IgD-negative memory B cell (primary cell): Measurements from ENCODE around the gene CRHR1. TPM values are rescaled to one million over a fixed set of nuclear protein-coding genes. Genes with fewer than 3 reads are reported as not detected.

Experiments used
- H3K27ac Mint-ChIP-seq, 3 donors: one replicate each; pipeline ENCODE4 v1.8.0; 2020 to 2022; ENCODE audit warnings: mild to moderate bottlenecking in 3 of 3, mixed read lengths in 3 of 3, moderate library complexity in 1 of 3
- H3K27me3 Mint-ChIP-seq: one replicate; pipeline ENCODE4 v1.8.0; 2021; ENCODE audit warnings: mixed read lengths
- H3K36me3 Mint-ChIP-seq: one replicate; pipeline ENCODE4 v1.8.0; 2020; ENCODE audit warnings: mild to moderate bottlenecking, mixed read lengths
- H3K4me1 Mint-ChIP-seq, 3 donors: one replicate each; pipeline ENCODE4 v1.8.0; 2020 to 2022; ENCODE audit warnings: mixed read lengths in 3 of 3, mild to moderate bottlenecking in 1 of 3
- H3K4me3 Mint-ChIP-seq, 4 donors: one replicate each; pipeline ENCODE4 v1.8.0; 2020 to 2022; ENCODE audit warnings: mild to moderate bottlenecking in 4 of 4, mixed read lengths in 4 of 4, moderate library complexity in 3 of 4
- H3K9me3 Mint-ChIP-seq, 3 donors: one replicate each; pipeline ENCODE4 v1.8.0; 2020 to 2021; ENCODE audit warnings: mixed read lengths in 3 of 3, mild to moderate bottlenecking in 1 of 3
- polyA plus RNA-seq: library from polyadenylated mRNA; unstranded; fragments of 300-500 nt; fragmentation: Illumina TruSeq; gene quantifications from one replicate; pipeline ENCODE4 v1.2.3, GENCODE V29; 2021

CRHR1 gene
- polyA plus RNA-seq, 1 donor from 2014 or later = not detected

- Mint-ChIP-seq H3K36me3 (peaks cover 2% of the 10 kb centered on the region), H3K4me1 (no peaks in the 10 kb centered on the region), H3K9me3 (no peaks in the 10 kb centered on the region), H3K4me3 (no peak overlapping the region), H3K27ac (no peak overlapping the region), H3K27me3 (peaks cover 52% of the 10 kb centered on the region)
Observed at GRCh38 chr17:45791041-45791582, 7.0 kb downstream of the CRHR1 start.

- Mint-ChIP-seq H3K4me3 (no peak overlapping the region), H3K36me3 (peaks cover 2% of the 10 kb centered on the region), H3K9me3 (peaks cover 0 to under 1% (median 0%) of the 10 kb centered on the region in 3 donors), H3K4me1 (no peaks in the 10 kb centered on the region), H3K27me3 (peaks cover 46% of the 10 kb centered on the region), H3K27ac (no peak overlapping the region)
Observed at GRCh38 chr17:45791935-45792334, 7.8 kb downstream of the CRHR1 start.

GRCh38 chr17:45792437-45792836, 8.3 kb downstream of the CRHR1 start:
- Mint-ChIP-seq H3K36me3 (peaks cover 2% of the 10 kb centered on the region), H3K4me3 (no peak overlapping the region), H3K27ac (no peak overlapping the region), H3K27me3 (peaks cover 42% of the 10 kb centered on the region), H3K4me1 (no peaks in the 10 kb centered on the region), H3K9me3 (peaks cover 0 to 1% (median 0%) of the 10 kb centered on the region in 3 donors)

DNA sequence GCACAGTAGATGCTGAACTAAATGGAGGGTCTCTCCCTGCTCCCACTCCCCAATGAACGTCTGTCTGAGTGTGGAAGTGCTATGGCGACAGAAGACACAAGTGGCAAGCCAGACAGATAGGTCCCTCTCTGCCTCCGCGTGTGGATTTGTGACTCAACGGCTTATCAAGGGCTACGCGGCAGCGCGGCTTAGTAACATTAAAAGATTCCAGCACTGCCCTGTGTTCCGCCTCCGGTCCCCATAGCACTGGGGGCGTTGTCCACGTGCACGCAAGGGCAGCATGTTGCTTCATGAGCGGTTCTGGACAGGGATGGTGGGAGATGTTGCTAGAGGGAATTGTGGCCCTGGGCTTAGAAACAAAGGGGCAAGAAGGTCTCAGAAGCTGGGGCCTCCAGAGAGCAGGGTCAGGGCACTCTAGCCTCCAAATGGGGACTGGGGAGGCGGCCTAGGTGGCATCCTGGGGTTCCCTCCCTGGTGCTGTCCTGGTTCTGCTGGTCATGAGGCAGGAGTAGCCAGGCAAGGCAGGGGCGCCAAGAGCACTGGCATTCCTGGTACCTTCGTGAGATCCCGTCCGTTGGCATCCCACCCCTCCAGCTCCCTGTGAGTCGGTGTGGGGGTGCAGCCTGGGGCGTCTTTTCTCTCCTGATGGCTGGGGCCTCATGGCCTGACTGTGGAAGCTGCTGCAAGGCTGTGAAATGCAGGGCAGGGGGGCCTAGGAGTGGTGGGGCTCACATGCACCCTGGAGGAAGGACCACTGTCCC, 9.1 kb downstream of the CRHR1 start:
- Mint-ChIP-seq H3K27ac (no peak overlapping the region), H3K36me3 (no peaks in the 10 kb centered on the region), H3K27me3 (peaks cover 47% of the 10 kb centered on the region), H3K4me3 (no peak overlapping the region), H3K4me1 (no peaks in the 10 kb centered on the region), H3K9me3 (peaks cover 0 to 1% (median 0%) of the 10 kb centered on the region in 3 donors)

DNA sequence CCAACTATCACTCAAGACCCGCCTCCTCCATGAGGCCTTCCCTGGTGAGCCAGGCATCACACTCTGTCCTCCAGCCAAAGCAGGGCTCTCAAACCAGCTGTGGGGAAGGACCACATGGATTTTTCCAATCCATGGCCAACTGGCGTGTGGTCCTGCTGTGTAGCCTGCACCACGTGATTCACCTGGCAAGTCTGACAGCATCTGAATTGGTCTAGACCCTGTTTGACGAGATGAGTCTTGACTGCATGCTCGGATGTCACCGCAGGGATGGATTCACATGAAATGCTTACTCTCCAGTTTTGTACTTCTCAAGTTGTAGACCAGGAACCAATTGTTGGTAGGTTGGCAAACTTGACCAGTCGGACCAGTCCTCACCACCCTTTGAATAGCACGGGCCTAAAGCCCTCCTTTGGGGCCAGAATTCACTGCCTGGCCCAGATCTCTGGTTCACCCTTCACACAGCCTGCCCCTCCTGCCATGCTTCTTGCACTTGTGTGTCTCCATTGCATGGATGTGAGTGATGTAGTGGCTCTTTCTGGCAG, 9.9 kb downstream of the CRHR1 start:
- H3K27ac Mint-ChIP-seq = no peak overlapping the region
- H3K36me3 Mint-ChIP-seq = no peaks in the 10 kb centered on the region
- peaks cover 43% of the 10 kb centered on the region for H3K27me3 Mint-ChIP-seq
- H3K9me3 Mint-ChIP-seq = peaks cover 0 to 1% (median 0%) of the 10 kb centered on the region in 3 donors
- H3K4me3 Mint-ChIP-seq = no peak overlapping the region
- H3K4me1 Mint-ChIP-seq = no peaks in the 10 kb centered on the region

- Mint-ChIP-seq H3K4me1 (no peaks in the 10 kb centered on the region), H3K36me3 (no peaks in the 10 kb centered on the region), H3K9me3 (peaks cover 0 to 1% (median 0%) of the 10 kb centered on the region in 3 donors), H3K4me3 (no peak overlapping the region), H3K27ac (no peak overlapping the region), H3K27me3 (peaks cover 38% of the 10 kb centered on the region)
Observed at GRCh38 chr17:45794840-45795239, 10.7 kb downstream of the CRHR1 start.

GRCh38 chr17:45800816-45801215, 16.7 kb downstream of the CRHR1 start:
- Mint-ChIP-seq H3K4me3 (no peak overlapping the region), H3K27me3 (peaks cover 17% of the 10 kb centered on the region), H3K36me3 (no peaks in the 10 kb centered on the region), H3K9me3 (peaks cover 0 to 1% (median 0%) of the 10 kb centered on the region in 3 donors), H3K27ac (no peak overlapping the region), H3K4me1 (no peaks in the 10 kb centered on the region)

DNA sequence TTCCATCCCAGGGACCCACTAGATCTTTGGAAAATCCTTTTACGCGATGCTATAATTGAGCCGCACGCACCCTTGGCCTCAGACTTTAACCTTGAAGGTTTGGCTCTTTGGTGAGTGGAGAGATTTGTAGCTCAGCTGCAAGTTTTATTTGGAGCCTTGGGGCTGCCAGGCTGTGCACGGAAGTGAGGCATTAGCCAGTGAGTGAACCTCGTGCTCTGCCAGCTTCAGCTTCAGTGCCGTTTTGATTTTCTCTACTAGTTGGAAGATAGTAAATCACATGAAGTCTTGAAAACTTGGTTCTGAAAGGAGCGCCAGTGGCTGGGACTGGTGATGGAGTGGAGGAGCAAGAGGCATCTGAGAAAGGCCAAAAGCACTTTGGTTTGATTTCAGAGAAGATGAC, 17.3 kb downstream of the CRHR1 start:
- no peak overlapping the region for H3K27ac Mint-ChIP-seq
- no peak overlapping the region for H3K4me3 Mint-ChIP-seq
- peaks cover 14% of the 10 kb centered on the region for H3K27me3 Mint-ChIP-seq
- H3K9me3 Mint-ChIP-seq = peaks cover 0 to 1% (median 0%) of the 10 kb centered on the region in 3 donors
- H3K36me3 Mint-ChIP-seq = no peaks in the 10 kb centered on the region
- H3K4me1 Mint-ChIP-seq = no peaks in the 10 kb centered on the region

- Mint-ChIP-seq H3K4me3 (no peak overlapping the region), H3K4me1 (peaks cover 0 to 1% (median 0%) of the 10 kb centered on the region in 3 donors), H3K27ac (peak overlapping the region in 1 of 3 donors; percentile 6), H3K9me3 (no peaks in the 10 kb centered on the region), H3K36me3 (no peaks in the 10 kb centered on the region), H3K27me3 (peaks cover 13% of the 10 kb centered on the region)
Observed at GRCh38 chr17:45808845-45809244, 24.7 kb downstream of the CRHR1 start.

GRCh38 chr17:45809499-45809898, 25.4 kb downstream of the CRHR1 start:
- H3K4me3 Mint-ChIP-seq = no peak overlapping the region
- H3K27ac Mint-ChIP-seq = no peak overlapping the region
- no peaks in the 10 kb centered on the region for H3K36me3 Mint-ChIP-seq
- H3K9me3 Mint-ChIP-seq = no peaks in the 10 kb centered on the region
- peaks cover 0 to 1% (median 0%) of the 10 kb centered on the region in 3 donors for H3K4me1 Mint-ChIP-seq
- peaks cover 8% of the 10 kb centered on the region for H3K27me3 Mint-ChIP-seq

DNA sequence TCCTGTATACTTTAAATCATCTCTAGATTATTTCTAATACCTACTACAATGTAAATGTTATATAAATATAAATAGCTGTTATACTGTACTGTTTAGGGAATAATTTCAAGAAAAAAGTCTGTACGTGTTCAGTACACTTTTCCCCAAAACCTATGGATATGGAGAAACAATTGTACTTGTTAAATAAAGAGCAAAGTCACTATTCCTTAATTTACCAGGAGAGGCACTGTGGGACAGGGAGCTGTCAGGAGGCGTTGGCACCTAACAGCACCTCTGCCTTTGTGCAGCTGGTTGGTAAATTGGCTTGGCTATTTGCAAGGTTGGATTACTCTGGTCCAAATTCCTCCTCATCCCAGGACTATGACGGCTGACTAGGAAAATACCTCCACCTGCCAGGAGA, 28.0 kb downstream of the CRHR1 start:
- Mint-ChIP-seq H3K27ac (peak overlapping the region in 1 of 3 donors; percentile 69), H3K4me1 (peaks cover 0 to 1% (median 0%) of the 10 kb centered on the region in 3 donors), H3K9me3 (no peaks in the 10 kb centered on the region), H3K27me3 (peaks cover 6% of the 10 kb centered on the region), H3K36me3 (no peaks in the 10 kb centered on the region), H3K4me3 (no peak overlapping the region)

DNA sequence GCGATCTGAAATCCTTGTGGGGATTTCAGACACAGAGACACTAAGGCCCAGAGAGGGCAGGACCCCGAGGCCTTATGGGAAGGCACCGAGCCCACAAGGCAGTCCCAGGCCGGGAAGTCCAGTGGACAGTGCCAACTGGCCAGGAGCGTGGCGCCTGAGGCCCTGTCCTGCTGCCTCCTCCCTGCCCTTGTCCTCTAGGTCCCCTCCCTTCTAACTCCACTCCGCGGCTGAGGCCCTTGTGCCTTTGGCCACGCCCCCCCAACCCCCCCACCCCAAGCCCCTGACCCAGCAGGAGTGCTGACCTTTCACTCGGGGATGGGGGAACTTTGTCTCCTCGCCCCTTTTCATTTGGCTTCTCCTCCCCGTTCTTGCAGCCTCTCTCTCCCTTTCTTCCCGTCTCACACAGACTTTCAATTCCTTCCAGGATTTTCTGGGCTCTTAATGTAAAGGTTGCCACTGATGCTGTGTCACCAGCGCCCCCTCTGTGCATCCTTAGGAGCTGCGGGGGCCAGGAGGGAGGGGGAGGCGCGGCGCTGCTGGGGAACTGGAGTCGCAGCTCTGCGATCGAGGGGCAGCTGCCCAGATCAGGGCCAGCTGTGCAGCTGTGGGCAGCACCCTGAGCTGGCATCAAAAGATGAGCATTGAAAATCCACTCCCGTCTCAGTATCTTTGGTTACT, 29.1 kb downstream of the CRHR1 start:
- H3K9me3 Mint-ChIP-seq = no peaks in the 10 kb centered on the region
- peaks cover 6% of the 10 kb centered on the region for H3K27me3 Mint-ChIP-seq
- no peak overlapping the region for H3K4me3 Mint-ChIP-seq
- no peak overlapping the region for H3K27ac Mint-ChIP-seq
- H3K4me1 Mint-ChIP-seq = peaks cover 0 to 1% (median 0%) of the 10 kb centered on the region in 3 donors
- peaks cover 2% of the 10 kb centered on the region for H3K36me3 Mint-ChIP-seq

GRCh38 chr17:45814622-45815606, 30.8 kb downstream of the CRHR1 start:
- peaks cover 6% of the 10 kb centered on the region for H3K27me3 Mint-ChIP-seq
- no peaks in the 10 kb centered on the region for H3K9me3 Mint-ChIP-seq
- no peak overlapping the region for H3K27ac Mint-ChIP-seq
- H3K4me1 Mint-ChIP-seq = peaks cover 0 to 1% (median 0%) of the 10 kb centered on the region in 3 donors
- no peak overlapping the region for H3K4me3 Mint-ChIP-seq
- peaks cover 2% of the 10 kb centered on the region for H3K36me3 Mint-ChIP-seq

DNA sequence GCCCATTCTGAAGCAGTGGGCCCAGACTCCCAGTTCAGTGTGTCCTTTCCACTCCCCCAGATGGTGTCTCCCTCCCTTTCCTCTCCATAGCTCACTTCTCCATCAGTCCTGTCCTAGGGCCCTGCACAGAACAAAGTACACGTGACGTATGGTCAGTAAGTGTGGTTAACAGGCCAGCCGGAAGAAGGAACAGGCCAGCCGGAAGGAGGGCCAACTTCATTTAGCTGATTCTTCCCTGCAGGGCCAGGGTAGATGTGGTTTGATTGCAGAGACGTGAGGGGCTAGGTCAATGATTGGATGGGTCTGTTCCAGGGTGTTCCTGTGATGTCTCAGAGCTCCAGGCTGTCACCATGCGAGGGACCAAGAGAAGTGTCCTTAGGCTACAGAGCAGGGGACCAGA, 31.6 kb downstream of the CRHR1 start:
- Mint-ChIP-seq H3K27ac (no peak overlapping the region), H3K4me3 (no peak overlapping the region), H3K9me3 (no peaks in the 10 kb centered on the region), H3K36me3 (peaks cover 2% of the 10 kb centered on the region), H3K4me1 (peaks cover 0 to 1% (median 0%) of the 10 kb centered on the region in 3 donors), H3K27me3 (peaks cover 6% of the 10 kb centered on the region)
